ENCODE measurements around the gene MPZL3. TPM values are rescaled to one million over a fixed set of nuclear protein-coding genes. Genes with fewer than 3 reads are reported as not detected.

The MPZL3 gene
- total and polyA plus RNA-seq, 7 donors = 0.16 to 6.2 (median 0.55) TPM

GRCh38 chr11:118230088-118230487, 22.1 kb downstream of the MPZL3 start:
- intact Hi-C loops (cut with DNase I) = no loop called here
- DNase-seq = no peak
- TF ChIP-seq POLR2AphosphoS5 (IDR thresholded peaks at IDR 0.05) = no peak
- H3K36me3 ChIP-seq = no peaks in the 10 kb centered on the region
- H3K27me3 ChIP-seq = no peaks in the 10 kb centered on the region
- H3K9me3 ChIP-seq = no peaks in the 10 kb centered on the region
- H3K4me1 ChIP-seq = no peaks in the 10 kb centered on the region
- 73 to 88% methylated on average over 3 of the region's 3 CpGs for WGBS, 2 donors
- H3K27ac ChIP-seq = no peak overlapping the region
- no peak overlapping the region for H3K4me3 ChIP-seq

- TF ChIP-seq POLR2AphosphoS5 (IDR thresholded peaks at IDR 0.05) (no peak), POLR2A (IDR thresholded peaks at IDR 0.05) (no peak), EP300 (IDR thresholded peaks at IDR 0.05) (no peak), CTCF (IDR thresholded peaks at IDR 0.05) (no peak)
- Histone ChIP-seq H3K27me3 (no peaks in the 10 kb centered on the region), H3K4me3 (no peak overlapping the region), H3K4me1 (no peaks in the 10 kb centered on the region), H3K27ac (peak overlapping the region in 1 of 4 donors; percentile 1), H3K9me3 (no peaks in the 10 kb centered on the region), H3K36me3 (no peaks in the 10 kb centered on the region)
- no peak for DNase-seq
- intact Hi-C loops (cut with DNase I) = no loop called here
- WGBS, 2 donors = 58 to 74% methylated on average over 5 of the region's 5 CpGs
These were observed 22.8 kb downstream of the MPZL3 start for GRCh38 chr11:118229274-118229847.

GRCh38 chr11:118227865-118228785, 24.0 kb downstream of the MPZL3 start:
- intact Hi-C loops (cut with DNase I) = no loop called here
- H3K36me3 ChIP-seq = no peaks in the 10 kb centered on the region
- no peak overlapping the region for H3K27ac ChIP-seq
- H3K4me1 ChIP-seq = no peaks in the 10 kb centered on the region
- H3K27me3 ChIP-seq = no peaks in the 10 kb centered on the region
- DNase-seq = no peak
- 66 to 86% methylated on average over 8 of the region's 8 CpGs for WGBS, 2 donors
- TF ChIP-seq CTCF (IDR thresholded peaks at IDR 0.05) (no peak), POLR2A (IDR thresholded peaks at IDR 0.05) (no peak), POLR2AphosphoS5 (IDR thresholded peaks at IDR 0.05) (no peak)
- no peaks in the 10 kb centered on the region for H3K9me3 ChIP-seq
- H3K4me3 ChIP-seq = no peak overlapping the region

GRCh38 chr11:118226781-118227180, 25.4 kb downstream of the MPZL3 start:
- no peak for TF ChIP-seq CTCF (IDR thresholded peaks at IDR 0.05)
- TF ChIP-seq POLR2AphosphoS5 (IDR thresholded peaks at IDR 0.05) = no peak
- no peak for TF ChIP-seq POLR2A (IDR thresholded peaks at IDR 0.05)
- DNase-seq = no peak
- Histone ChIP-seq H3K4me1 (no peaks in the 10 kb centered on the region), H3K27ac (no peak overlapping the region), H3K27me3 (peaks cover 0 to 11% (median under 1%) of the 10 kb centered on the region in 3 donors), H3K36me3 (no peaks in the 10 kb centered on the region), H3K4me3 (no peak overlapping the region), H3K9me3 (no peaks in the 10 kb centered on the region)
- intact Hi-C loops (cut with DNase I) = no loop called here
- 48 to 85% methylated on average over 2 of the region's 2 CpGs for WGBS, 2 donors

- 60 to 82% methylated on average over 7 of the region's 7 CpGs for WGBS, 2 donors
- TF ChIP-seq POLR2AphosphoS5 (IDR thresholded peaks at IDR 0.05) (no peak), EP300 (IDR thresholded peaks at IDR 0.05) (no peak), POLR2A (IDR thresholded peaks at IDR 0.05) (no peak), CTCF (IDR thresholded peaks at IDR 0.05) (no peak)
- Histone ChIP-seq H3K4me3 (no peak overlapping the region), H3K27me3 (peaks cover 0 to 12% (median 5%) of the 10 kb centered on the region in 3 donors), H3K27ac (no peak overlapping the region), H3K4me1 (no peaks in the 10 kb centered on the region), H3K36me3 (no peaks in the 10 kb centered on the region), H3K9me3 (no peaks in the 10 kb centered on the region)
- no peak for DNase-seq
- intact Hi-C loops (cut with DNase I) = no loop called here
These were observed 25.9 kb downstream of the MPZL3 start for GRCh38 chr11:118226296-118226695.
